ENCODE results near the gene HOXA6. TPM values are rescaled to one million over a fixed set of nuclear protein-coding genes. Genes with fewer than 3 reads are reported as not detected.

The HOXA6 gene
- total and polyA plus RNA-seq, 2 donors (not counting 1 experiment from before 2014, with no cell fraction given), result 0.18 to 0.49 TPM

DNA sequence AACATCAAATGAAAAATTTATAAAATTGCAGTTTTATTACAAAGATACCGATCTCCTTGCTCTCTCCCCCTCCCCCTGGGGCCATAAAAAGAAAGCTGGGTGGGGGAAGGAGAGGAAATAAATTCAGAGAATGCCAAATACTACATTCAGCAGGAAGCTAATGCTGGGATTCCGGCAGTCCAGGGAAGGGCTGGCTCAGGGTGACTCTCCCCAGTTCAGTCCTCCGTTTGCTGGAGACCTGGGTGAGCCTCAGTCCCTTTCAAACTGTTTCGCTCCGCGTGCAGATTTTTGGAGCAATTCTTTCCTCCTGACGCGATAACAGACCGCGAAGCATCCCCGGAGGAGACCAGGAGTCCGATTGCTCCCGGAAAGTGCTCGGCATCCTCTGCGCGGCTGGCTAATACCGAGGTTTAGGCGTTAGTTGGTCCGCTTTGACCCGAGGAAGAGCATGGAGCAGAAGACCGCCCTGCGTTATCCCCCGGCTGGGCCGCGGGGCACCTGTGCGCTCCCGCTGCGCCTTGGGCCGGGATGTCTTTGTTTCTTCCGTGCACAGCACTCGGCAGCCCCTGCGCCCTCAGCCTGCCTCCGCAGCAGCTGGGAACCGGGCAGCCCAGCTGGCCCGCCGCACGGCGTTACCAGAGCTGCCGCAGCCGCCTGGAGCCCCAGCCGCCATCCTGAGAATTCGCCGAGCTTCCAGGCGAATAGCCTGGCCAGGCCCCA lies 41.2 kb downstream of the HOXA6 start:
- Histone ChIP-seq H3K9me3 (ENCODE audit: control extremely low read depth in 1 of 3, control insufficient read depth in 2 of 3, insufficient read depth in 1 of 3, low read length in 2 of 3) (peaks cover 0 to 36% (median 0%) of the 10 kb centered on the region in 3 donors), H3K36me3 (replicated peaks in 1 of 2; ENCODE audit: control extremely low read depth in 1 of 2, control insufficient read depth in 1 of 2, extremely low read depth in 1 of 2, insufficient read depth in 2 of 2, low read length in 1 of 2) (no peaks in the 10 kb centered on the region), H3K27ac (ENCODE audit: low read length in 2 of 2) (no peak overlapping the region), H3K79me2 (ENCODE audit: control insufficient read depth, insufficient read depth, low read length) (no peaks in the 10 kb centered on the region), H3K27me3 (replicated peaks in 1 of 4; ENCODE audit: control extremely low read depth in 1 of 4, control insufficient read depth in 3 of 4, insufficient read depth in 4 of 4, low read length in 3 of 4) (peaks cover 0 to 42% (median 32%) of the 10 kb centered on the region in 4 experiments), H3K4me2 (replicated peaks; ENCODE audit: low read depth, low read length, poor library complexity, severe bottlenecking) (no peak overlapping the region), H3K9ac (ENCODE audit: low read length) (no peak overlapping the region), H4K20me1 (ENCODE audit: control insufficient read depth, insufficient read depth, low read length, poor library complexity, severe bottlenecking) (no peaks in the 10 kb centered on the region), H3K4me3 (ENCODE audit: control extremely low read depth in 1 of 5, extremely low read depth in 1 of 5, insufficient read depth in 1 of 5, low read depth in 2 of 5, low read length in 4 of 5) (no peak overlapping the region), H3K4me1 (ENCODE audit: control insufficient read depth in 2 of 2, insufficient read depth in 2 of 2, low read length in 2 of 2) (peaks cover 13 to 19% of the 10 kb centered on the region in 2 donors), H2AFZ (ENCODE audit: insufficient read depth, low read depth, low read length, poor library complexity, severe bottlenecking) (no peak overlapping the region)
- no peak for TF ChIP-seq EZH2 (IDR thresholded peaks at IDR 0.05; ENCODE audit: borderline replicate concordance, insufficient read depth, low read depth, low read length, poor library complexity, severe bottlenecking)
- TF ChIP-seq, protein P1, sequence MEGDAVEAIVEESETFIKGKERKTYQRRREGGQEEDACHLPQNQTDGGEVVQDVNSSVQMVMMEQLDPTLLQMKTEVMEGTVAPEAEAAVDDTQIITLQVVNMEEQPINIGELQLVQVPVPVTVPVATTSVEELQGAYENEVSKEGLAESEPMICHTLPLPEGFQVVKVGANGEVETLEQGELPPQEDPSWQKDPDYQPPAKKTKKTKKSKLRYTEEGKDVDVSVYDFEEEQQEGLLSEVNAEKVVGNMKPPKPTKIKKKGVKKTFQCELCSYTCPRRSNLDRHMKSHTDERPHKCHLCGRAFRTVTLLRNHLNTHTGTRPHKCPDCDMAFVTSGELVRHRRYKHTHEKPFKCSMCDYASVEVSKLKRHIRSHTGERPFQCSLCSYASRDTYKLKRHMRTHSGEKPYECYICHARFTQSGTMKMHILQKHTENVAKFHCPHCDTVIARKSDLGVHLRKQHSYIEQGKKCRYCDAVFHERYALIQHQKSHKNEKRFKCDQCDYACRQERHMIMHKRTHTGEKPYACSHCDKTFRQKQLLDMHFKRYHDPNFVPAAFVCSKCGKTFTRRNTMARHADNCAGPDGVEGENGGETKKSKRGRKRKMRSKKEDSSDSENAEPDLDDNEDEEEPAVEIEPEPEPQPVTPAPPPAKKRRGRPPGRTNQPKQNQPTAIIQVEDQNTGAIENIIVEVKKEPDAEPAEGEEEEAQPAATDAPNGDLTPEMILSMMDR (IDR thresholded peaks at IDR 0.05), result no peak
- DNase-seq (no peak), ATAC-seq (ENCODE audit: low read depth) (no peak)
- Mint-ChIP-seq H3K9me3 (ENCODE audit: insufficient read depth) (no peaks in the 10 kb centered on the region), H3K4me1 (peaks cover 18% of the 10 kb centered on the region), H3K27me3 (peaks cover 44% of the 10 kb centered on the region), H3K27ac (no peak overlapping the region), H3K4me3 (no peak overlapping the region)
- POLR2A ChIA-PET, result no interaction called here
- CTCF ChIA-PET, result interaction anchor here (1.0 to 1.7 kb wide), 2 partner anchors 33 to 55 kb away, joined by 3 to 4 read pairs; no protein-coding TSS in a partner anchor
- 95% methylated on average over 43 of the region's 44 CpGs for WGBS (ENCODE audit: insufficient coverage)
- intact Hi-C loops (cut with micrococcal nuclease), result no loop called here

DNA sequence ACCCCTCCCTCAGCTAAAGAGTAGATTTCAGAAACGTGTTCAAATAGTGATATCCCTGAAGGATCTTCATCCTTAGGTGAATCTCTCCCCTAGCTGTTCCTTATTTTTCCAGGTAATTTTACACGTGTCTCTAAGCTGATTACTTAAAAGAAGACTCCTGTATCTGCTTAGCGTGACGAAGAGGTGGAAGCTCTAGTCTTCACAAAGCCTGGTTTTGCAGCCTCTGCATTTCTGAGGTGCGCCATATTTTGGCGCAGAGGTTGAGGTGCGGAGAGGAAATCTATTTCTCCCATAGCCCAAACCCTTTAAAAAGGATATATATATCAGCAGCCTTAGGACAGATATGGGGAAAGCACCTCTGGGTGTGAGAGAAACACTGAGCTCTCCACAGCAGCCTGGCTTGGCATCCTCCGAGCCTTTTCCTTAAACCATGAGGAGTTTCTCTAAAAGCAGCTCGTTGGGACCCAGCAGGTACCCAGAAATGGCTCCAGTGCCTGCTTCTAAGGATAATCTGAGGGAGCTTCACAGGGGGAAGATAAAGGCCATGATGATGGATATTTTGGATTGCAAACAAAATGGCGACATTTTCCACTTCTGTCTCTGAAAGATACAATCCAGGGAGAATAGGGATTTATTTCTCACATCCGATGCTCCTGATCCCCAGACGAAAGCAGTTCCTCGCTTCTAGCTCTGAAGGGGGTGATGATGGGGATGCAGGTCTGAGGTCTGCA lies 42.1 kb downstream of the HOXA6 start:
- Mint-ChIP-seq H3K27ac (no peak overlapping the region), H3K4me3 (no peak overlapping the region), H3K4me1 (peaks cover 18% of the 10 kb centered on the region), H3K9me3 (ENCODE audit: insufficient read depth) (no peaks in the 10 kb centered on the region), H3K27me3 (peaks cover 51% of the 10 kb centered on the region)
- no peak overlapping the region for H3K27ac ChIP-seq (ENCODE audit: low read length in 2 of 2)
- H3K79me2 ChIP-seq (ENCODE audit: control insufficient read depth, insufficient read depth, low read length), result no peaks in the 10 kb centered on the region
- WGBS (ENCODE audit: insufficient coverage), result 92% methylated on average over 6 of the region's 13 CpGs
- ATAC-seq (ENCODE audit: low read depth) (no peak), DNase-seq (no peak)
- H3K9ac ChIP-seq (ENCODE audit: low read length), result no peak overlapping the region
- H3K4me3 ChIP-seq (ENCODE audit: control extremely low read depth in 1 of 5, extremely low read depth in 1 of 5, insufficient read depth in 1 of 5, low read depth in 2 of 5, low read length in 4 of 5), result no peak overlapping the region
- no peak overlapping the region for H3K4me2 ChIP-seq (replicated peaks; ENCODE audit: low read depth, low read length, poor library complexity, severe bottlenecking)
- H2AFZ ChIP-seq (ENCODE audit: insufficient read depth, low read depth, low read length, poor library complexity, severe bottlenecking), result no peak overlapping the region
- H3K4me1 ChIP-seq (ENCODE audit: control insufficient read depth in 2 of 2, insufficient read depth in 2 of 2, low read length in 2 of 2), result peaks cover 13 to 19% of the 10 kb centered on the region in 2 donors
- no peaks in the 10 kb centered on the region for H3K36me3 ChIP-seq (replicated peaks in 1 of 2; ENCODE audit: control extremely low read depth in 1 of 2, control insufficient read depth in 1 of 2, extremely low read depth in 1 of 2, insufficient read depth in 2 of 2, low read length in 1 of 2)
- H3K27me3 ChIP-seq (replicated peaks in 1 of 4; ENCODE audit: control extremely low read depth in 1 of 4, control insufficient read depth in 3 of 4, insufficient read depth in 4 of 4, low read length in 3 of 4), result peaks cover 0 to 47% (median 39%) of the 10 kb centered on the region in 4 experiments
- ChIA-PET CTCF (interaction anchor here (1.7 kb wide), 1 partner anchor 56 kb away, joined by 4 read pairs; no protein-coding TSS in a partner anchor), POLR2A (no interaction called here)
- intact Hi-C loops (cut with micrococcal nuclease), result no loop called here
- H3K9me3 ChIP-seq (ENCODE audit: control extremely low read depth in 1 of 3, control insufficient read depth in 2 of 3, insufficient read depth in 1 of 3, low read length in 2 of 3), result peaks cover 0 to 34% (median 0%) of the 10 kb centered on the region in 3 donors
- H4K20me1 ChIP-seq (ENCODE audit: control insufficient read depth, insufficient read depth, low read length, poor library complexity, severe bottlenecking), result no peaks in the 10 kb centered on the region
- TF ChIP-seq EZH2 (IDR thresholded peaks at IDR 0.05; ENCODE audit: borderline replicate concordance, insufficient read depth, low read depth, low read length, poor library complexity, severe bottlenecking), result no peak
- TF ChIP-seq, protein P1 (IDR thresholded peaks at IDR 0.05), result no peak

All from B cell (primary cell).